Memory B cell (primary cell): ENCODE results near the gene LRRC23.
"Not testable (repeated sequence)": the region's sequence is repeated elsewhere in the genome, so short reads cannot be mapped to it uniquely, and the experiment has no call there.

ENCODE experiments used
- ATAC-seq: fragments of 150-1000 bp; cut with Tn5 transposase; 2 replicates; pipeline ENCODE4 v1.10.0; 2021; ENCODE audit warnings: low read depth, mild to moderate bottlenecking, moderate library complexity
- DNase-seq, 2 donors: peaks; one replicate each; pipeline ENCODE4 v3.0.0; 2022; ENCODE audit warnings: low spot score in 2 of 2
- H3K27ac Mint-ChIP-seq: one replicate; pipeline ENCODE4 v1.8.0; 2022; ENCODE audit warnings: mild to moderate bottlenecking, moderate library complexity, mixed read lengths
- H3K27me3 Mint-ChIP-seq: one replicate; pipeline ENCODE4 v1.8.0; 2022; ENCODE audit warnings: mixed read lengths
- H3K36me3 Mint-ChIP-seq: one replicate; pipeline ENCODE4 v1.8.0; 2022; ENCODE audit warnings: mild to moderate bottlenecking, mixed read lengths
- H3K4me1 Mint-ChIP-seq: one replicate; pipeline ENCODE4 v1.8.0; 2022; ENCODE audit warnings: mixed read lengths
- H3K4me3 Mint-ChIP-seq: one replicate; pipeline ENCODE4 v1.8.0; 2022; ENCODE audit warnings: mild to moderate bottlenecking, moderate library complexity, mixed read lengths
- H3K9me3 Mint-ChIP-seq: one replicate; pipeline ENCODE4 v1.8.0; 2022; ENCODE audit warnings: mixed read lengths

LRRC23 gene

GRCh38 chr12:6903722-6904121 lies 900 bp upstream of the LRRC23 start:
- ATAC-seq, result no peak
- Mint-ChIP-seq H3K9me3 (no peaks in the 10 kb centered on the region), H3K27me3 (no peaks in the 10 kb centered on the region), H3K27ac (no peak overlapping the region), H3K4me1 (peaks cover 9% of the 10 kb centered on the region), H3K4me3 (no peak overlapping the region), H3K36me3 (peaks cover 1% of the 10 kb centered on the region)
- DNase-seq, result no peak

GRCh38 chr12:6905414-6906040 lies 905 bp downstream of the LRRC23 start:
- DNase-seq, result no peak
- no peak overlapping the region for H3K27ac Mint-ChIP-seq
- no peaks in the 10 kb centered on the region for H3K27me3 Mint-ChIP-seq
- H3K9me3 Mint-ChIP-seq, result no peaks in the 10 kb centered on the region
- H3K36me3 Mint-ChIP-seq, result peaks cover 1% of the 10 kb centered on the region
- no peak overlapping the region for H3K4me3 Mint-ChIP-seq
- H3K4me1 Mint-ChIP-seq, result peaks cover 5% of the 10 kb centered on the region
- no peak for ATAC-seq

GRCh38 chr12:6908141-6908540 lies 3.5 kb downstream of the LRRC23 start:
- H3K36me3 Mint-ChIP-seq, H3K27ac Mint-ChIP-seq, H3K9me3 Mint-ChIP-seq, H3K27me3 Mint-ChIP-seq, DNase-seq, ATAC-seq, H3K4me3 Mint-ChIP-seq: not testable (repeated sequence)
- peaks cover 11% of the 10 kb centered on the region for H3K4me1 Mint-ChIP-seq

GRCh38 chr12:6909421-6910145 lies 5.0 kb downstream of the LRRC23 start:
- DNase-seq (no peak), ATAC-seq (no peak)
- no peak overlapping the region for H3K4me3 Mint-ChIP-seq
- H3K27ac Mint-ChIP-seq, result no peak overlapping the region
- H3K27me3 Mint-ChIP-seq, result no peaks in the 10 kb centered on the region
- no peaks in the 10 kb centered on the region for H3K9me3 Mint-ChIP-seq
- peaks cover 1% of the 10 kb centered on the region for H3K36me3 Mint-ChIP-seq
- H3K4me1 Mint-ChIP-seq, result peaks cover 11% of the 10 kb centered on the region

GRCh38 chr12:6912164-6912935 lies 7.7 kb downstream of the LRRC23 start:
- peak overlapping the region; percentile 25 for H3K27ac Mint-ChIP-seq
- ATAC-seq (no peak), DNase-seq (no peak)
- peaks cover 7% of the 10 kb centered on the region for H3K36me3 Mint-ChIP-seq
- no peaks in the 10 kb centered on the region for H3K27me3 Mint-ChIP-seq
- H3K9me3 Mint-ChIP-seq, result no peaks in the 10 kb centered on the region
- peak overlapping the region; percentile 47 for H3K4me3 Mint-ChIP-seq
- peaks cover 25% of the 10 kb centered on the region for H3K4me1 Mint-ChIP-seq

- H3K9me3 Mint-ChIP-seq, result no peaks in the 10 kb centered on the region
- H3K36me3 Mint-ChIP-seq, result peaks cover 9% of the 10 kb centered on the region
- H3K27me3 Mint-ChIP-seq, result no peaks in the 10 kb centered on the region
- peak within 1 kb of the TSS; percentile 98 for H3K4me3 Mint-ChIP-seq
- DNase-seq, result peak; percentile 65 to 69
- peak; percentile 87 for ATAC-seq
- H3K27ac Mint-ChIP-seq, result peak within 1 kb of the TSS; percentile 86
- peaks cover 25% of the 10 kb centered on the region for H3K4me1 Mint-ChIP-seq
Observed at GRCh38 chr12:6914246-6914946, 9.8 kb downstream of the LRRC23 start, which contains the start of gene ENO2. TSS of gene ENO2 (plus strand) at chr12:6914580. CDS start at chr12:6915833, 1,253 bp downstream.

- no peak for ATAC-seq
- H3K36me3 Mint-ChIP-seq, result peaks cover 14% of the 10 kb centered on the region
- peak overlapping the region; percentile 98 for H3K4me3 Mint-ChIP-seq
- peaks cover 29% of the 10 kb centered on the region for H3K4me1 Mint-ChIP-seq
- peak overlapping the region; percentile 86 for H3K27ac Mint-ChIP-seq
- no peaks in the 10 kb centered on the region for H3K27me3 Mint-ChIP-seq
- DNase-seq, result no peak
- H3K9me3 Mint-ChIP-seq, result no peaks in the 10 kb centered on the region
Observed at GRCh38 chr12:6914947-6915788, 10.5 kb downstream of the LRRC23 start.

- H3K27ac Mint-ChIP-seq, result peak overlapping the region; percentile 86
Observed at GRCh38 chr12:6915789-6916285, 11.2 kb downstream of the LRRC23 start.

GRCh38 chr12:6916426-6917200 lies 12.0 kb downstream of the LRRC23 start:
- H3K36me3 Mint-ChIP-seq, result peaks cover 14% of the 10 kb centered on the region
- DNase-seq, result no peak
- no peak overlapping the region for H3K27ac Mint-ChIP-seq
- peak overlapping the region; percentile 35 for H3K4me3 Mint-ChIP-seq
- ATAC-seq, result no peak
- H3K4me1 Mint-ChIP-seq, result peaks cover 35% of the 10 kb centered on the region
- H3K9me3 Mint-ChIP-seq, result no peaks in the 10 kb centered on the region
- no peaks in the 10 kb centered on the region for H3K27me3 Mint-ChIP-seq

More at GRCh38 chr12:6915789-6916285, 11.2 kb downstream of the LRRC23 start:
- Mint-ChIP-seq H3K27me3 (no peaks in the 10 kb centered on the region), H3K4me3 (peak overlapping the region; percentile 98), H3K4me1 (peaks cover 29% of the 10 kb centered on the region), H3K36me3 (peaks cover 14% of the 10 kb centered on the region), H3K9me3 (no peaks in the 10 kb centered on the region)
- ATAC-seq (no peak), DNase-seq (no peak)

- H3K27me3 Mint-ChIP-seq, result no peaks in the 10 kb centered on the region
- no peak overlapping the region for H3K27ac Mint-ChIP-seq
- no peak for DNase-seq
- no peaks in the 10 kb centered on the region for H3K9me3 Mint-ChIP-seq
- peaks cover 14% of the 10 kb centered on the region for H3K36me3 Mint-ChIP-seq
- no peak for ATAC-seq
- no peak overlapping the region for H3K4me3 Mint-ChIP-seq
- H3K4me1 Mint-ChIP-seq, result peaks cover 44% of the 10 kb centered on the region
Observed at GRCh38 chr12:6917491-6918231, 13.0 kb downstream of the LRRC23 start.

- Mint-ChIP-seq H3K4me3 (no peak overlapping the region), H3K9me3 (no peaks in the 10 kb centered on the region), H3K36me3 (peaks cover 14% of the 10 kb centered on the region), H3K4me1 (peaks cover 52% of the 10 kb centered on the region), H3K27ac (no peak overlapping the region), H3K27me3 (no peaks in the 10 kb centered on the region)
- ATAC-seq, result no peak
- no peak for DNase-seq
Observed at GRCh38 chr12:6919588-6919987, 15.0 kb downstream of the LRRC23 start.

GRCh38 chr12:6921539-6921938 lies 16.9 kb downstream of the LRRC23 start:
- H3K27me3 Mint-ChIP-seq, result no peaks in the 10 kb centered on the region
- peaks cover 12% of the 10 kb centered on the region for H3K36me3 Mint-ChIP-seq
- H3K27ac Mint-ChIP-seq, result peak overlapping the region; percentile 77
- ATAC-seq (no peak), DNase-seq (no peak)
- no peaks in the 10 kb centered on the region for H3K9me3 Mint-ChIP-seq
- H3K4me3 Mint-ChIP-seq, result peak overlapping the region; percentile 31
- H3K4me1 Mint-ChIP-seq, result peaks cover 47% of the 10 kb centered on the region
